CD4-positive, alpha-beta T cell treated with Interleukin-21 for 1 hour (primary cell): ENCODE data around the gene PTTG2.
"Not testable (repeated sequence)": the region's sequence is repeated elsewhere in the genome, so short reads cannot be mapped to it uniquely, and the experiment has no call there.

Source experiments
- DNase-seq: peaks from one replicate; pipeline ENCODE4 v3.0.0-alpha.2; 2020

PTTG2 gene

GRCh38 chr4:37958932-37959331 lies 1.3 kb upstream of the PTTG2 start:
- no peak for DNase-seq

DNA sequence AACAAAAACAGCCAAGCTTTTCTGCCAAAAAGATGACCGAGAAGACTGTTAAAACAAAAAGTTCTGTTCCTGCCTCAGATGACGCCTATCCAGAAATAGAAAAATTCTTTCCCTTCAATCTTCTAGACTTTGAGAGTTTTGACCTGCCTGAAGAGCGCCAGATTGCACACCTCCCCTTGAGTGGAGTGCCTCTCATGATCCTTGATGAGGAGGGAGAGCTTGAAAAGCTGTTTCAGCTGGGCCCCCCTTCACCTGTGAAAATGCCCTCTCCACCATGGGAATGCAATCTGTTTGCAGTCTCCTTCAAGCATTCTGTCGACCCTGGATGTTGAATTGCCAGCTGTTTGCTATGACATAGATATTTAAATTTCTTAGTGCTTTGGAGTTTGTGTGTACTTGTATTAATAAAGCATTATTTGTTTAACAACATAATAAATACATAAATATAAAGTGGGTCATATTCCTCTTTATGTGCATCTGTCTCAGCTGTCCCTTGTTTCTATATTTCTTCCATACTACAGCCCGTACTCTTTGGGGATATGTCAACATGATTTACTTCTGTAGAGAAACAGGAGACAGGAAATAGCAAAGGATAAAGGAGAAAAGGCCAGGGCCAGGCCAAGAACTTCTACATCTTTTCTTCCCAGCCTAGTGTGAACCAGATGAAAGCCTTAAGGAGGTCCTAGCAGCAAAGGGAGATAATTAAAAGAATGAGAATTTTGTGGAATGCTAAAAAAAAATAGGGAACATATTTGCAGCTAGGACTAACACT lies 667 bp downstream of the PTTG2 start:
- DNase-seq, result no peak

DNA sequence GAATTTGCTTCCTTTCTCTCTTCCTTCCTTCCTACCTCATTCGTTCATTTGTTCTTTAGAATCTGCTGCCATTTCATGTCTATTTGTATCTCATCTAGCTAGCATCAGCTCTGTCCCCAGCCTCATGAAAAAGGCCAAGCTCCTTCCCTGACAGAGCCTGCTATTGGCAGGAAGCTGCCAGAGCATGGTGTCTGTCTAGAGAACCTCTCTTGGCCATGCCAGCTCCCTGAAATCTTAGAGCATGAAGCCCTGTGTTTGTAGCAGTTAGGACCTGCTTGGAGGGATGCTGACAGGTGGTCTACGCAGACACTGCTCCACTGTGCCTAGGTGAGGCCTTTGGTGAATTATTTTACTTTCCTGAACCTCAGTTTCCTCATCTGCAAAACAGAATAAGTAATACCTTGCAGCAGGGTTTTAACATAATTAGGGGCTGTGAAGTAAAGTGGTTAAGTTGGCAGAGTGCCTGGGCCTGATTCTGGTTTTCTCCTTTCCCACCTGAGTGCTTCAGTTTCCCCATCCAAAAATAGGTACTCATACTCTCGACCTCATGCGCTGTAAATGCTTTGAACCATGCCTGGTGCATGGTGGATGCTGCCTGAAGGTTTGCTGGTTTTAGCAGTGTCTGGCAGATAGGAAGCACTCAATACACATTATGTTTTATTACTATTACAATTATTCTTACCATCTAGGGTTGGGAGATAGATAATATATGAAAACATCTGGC lies 4.7 kb downstream of the PTTG2 start:
- DNase-seq, result no peak

DNA sequence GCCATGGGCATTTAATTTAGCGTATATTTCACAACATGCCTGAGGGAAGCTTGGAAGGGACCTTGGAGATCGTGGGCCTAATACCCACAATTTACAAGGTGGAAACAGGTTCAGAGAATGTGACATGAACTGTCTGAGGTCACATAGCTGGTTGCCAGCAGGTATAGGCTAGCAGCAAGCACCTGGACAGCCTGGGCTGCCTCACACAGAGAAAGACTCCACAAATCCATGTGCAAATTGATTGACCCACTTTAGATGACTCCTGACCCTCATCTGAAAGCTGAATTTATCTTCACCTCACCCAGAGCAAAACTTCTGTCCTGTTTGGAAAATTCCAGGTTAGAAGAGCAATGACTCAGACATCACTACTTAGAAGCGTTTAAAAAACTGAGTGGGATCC lies 5.8 kb downstream of the PTTG2 start:
- no peak for DNase-seq

GRCh38 chr4:37967736-37968135 lies 7.5 kb downstream of the PTTG2 start:
- DNase-seq, result no peak

DNA sequence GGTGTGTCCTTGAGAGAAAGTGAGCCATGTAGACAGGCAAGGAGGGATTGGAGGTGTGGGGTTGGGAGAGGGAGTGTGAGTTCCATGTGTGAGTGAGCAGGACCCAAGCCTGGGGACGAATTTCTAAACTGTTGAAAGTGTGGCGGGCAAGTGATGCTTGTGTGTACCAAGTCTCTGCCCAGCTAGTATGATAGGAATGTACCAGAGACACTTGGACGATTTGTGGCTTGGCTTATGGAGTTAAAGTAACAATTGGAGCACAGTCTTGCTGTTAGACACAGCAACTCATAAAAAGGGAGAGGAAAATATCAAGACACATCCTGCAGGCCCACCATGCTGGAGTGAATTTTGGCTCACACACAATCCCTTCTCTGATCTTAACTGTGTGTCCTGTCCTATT lies 8.5 kb downstream of the PTTG2 start:
- DNase-seq, result no peak

DNA sequence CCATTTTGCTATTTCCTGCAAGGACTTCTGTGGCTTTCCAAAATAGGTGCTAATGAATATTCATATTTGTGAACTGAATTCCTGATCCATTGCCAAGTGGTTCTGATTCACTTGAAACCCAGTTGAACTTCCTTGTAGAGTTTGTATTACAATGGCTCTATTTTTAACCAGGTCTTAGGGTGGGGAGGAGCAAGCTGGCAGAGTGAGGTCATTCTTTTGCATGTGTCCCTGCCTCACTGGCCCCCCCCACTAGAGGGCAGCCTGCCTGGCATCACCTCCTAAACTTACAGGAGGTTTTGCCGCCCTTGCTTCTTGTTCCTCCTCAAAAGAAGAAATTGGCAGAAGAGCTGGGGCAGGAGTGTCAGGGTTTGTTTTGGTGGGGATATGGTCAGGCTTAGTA lies 10.5 kb downstream of the PTTG2 start:
- peak; percentile 70 for DNase-seq

GRCh38 chr4:37971202-37971601 lies 11.0 kb downstream of the PTTG2 start:
- no peak for DNase-seq

DNA sequence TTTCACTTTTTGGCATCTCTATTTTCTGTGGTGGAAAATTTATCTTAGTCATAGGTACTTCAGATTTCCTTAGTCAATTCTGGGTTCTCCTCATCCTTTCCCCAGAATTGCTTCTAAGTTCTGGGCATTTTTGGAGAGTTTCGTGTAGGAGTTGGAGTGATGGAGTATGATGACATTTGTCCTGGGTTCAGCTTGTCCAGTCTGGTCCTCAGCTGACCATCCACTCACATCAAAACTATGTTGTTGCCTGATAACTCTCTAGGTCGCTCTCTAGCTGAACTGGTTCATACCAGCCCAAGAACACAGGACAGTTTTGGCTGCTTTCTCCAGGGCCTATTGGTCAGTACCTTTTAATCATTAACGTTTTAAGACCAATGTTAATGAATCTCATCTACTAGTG lies 13.2 kb downstream of the PTTG2 start:
- no peak for DNase-seq

DNA sequence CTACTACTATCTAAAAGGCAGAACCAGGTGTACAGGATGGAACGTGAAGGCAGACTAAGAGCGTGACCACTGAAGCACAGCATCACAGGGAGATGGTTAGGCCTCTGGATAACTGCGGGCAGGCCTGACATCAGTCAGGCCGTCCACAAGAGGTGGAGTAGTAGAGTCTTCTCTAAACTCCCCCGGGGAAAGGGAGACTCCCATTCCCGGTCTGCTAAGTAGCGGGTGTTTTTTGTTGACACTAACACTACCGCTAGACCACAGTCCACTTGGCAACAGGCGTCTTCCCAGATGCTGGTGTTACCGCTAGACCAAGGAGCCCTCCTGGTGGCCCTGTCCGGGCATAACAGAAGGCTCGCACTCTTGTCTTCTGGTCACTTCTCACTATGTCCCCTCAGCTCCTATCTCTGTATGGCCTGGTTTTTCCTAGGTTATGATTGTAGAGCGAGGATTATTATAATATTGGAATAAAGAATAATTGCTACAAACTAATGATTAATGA lies 15.2 kb downstream of the PTTG2 start:
- not testable (repeated sequence) for DNase-seq

DNA sequence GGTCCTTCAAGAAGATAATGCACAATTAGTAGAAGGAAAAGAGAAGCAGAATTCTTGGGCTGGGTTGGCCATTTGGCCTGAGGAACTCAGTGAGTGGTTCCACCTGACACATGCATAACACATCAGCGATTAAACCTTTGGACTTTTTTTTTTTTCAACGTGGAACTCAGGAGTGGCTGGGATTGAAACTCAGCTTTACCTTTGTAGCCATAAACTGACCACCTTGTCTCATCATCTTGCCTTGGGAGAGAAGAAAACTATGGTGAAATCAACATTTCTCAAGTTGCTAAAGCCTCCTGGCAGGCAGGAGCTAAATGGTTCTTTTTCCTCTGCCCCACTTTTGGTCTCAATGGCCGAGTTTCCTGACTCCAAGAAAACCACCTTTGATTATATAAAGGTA lies 16.3 kb downstream of the PTTG2 start:
- DNase-seq, result no peak

- DNase-seq, result peak; percentile 87
Measured at GRCh38 chr4:37976991-37977470, 16.8 kb downstream of the PTTG2 start.

DNA sequence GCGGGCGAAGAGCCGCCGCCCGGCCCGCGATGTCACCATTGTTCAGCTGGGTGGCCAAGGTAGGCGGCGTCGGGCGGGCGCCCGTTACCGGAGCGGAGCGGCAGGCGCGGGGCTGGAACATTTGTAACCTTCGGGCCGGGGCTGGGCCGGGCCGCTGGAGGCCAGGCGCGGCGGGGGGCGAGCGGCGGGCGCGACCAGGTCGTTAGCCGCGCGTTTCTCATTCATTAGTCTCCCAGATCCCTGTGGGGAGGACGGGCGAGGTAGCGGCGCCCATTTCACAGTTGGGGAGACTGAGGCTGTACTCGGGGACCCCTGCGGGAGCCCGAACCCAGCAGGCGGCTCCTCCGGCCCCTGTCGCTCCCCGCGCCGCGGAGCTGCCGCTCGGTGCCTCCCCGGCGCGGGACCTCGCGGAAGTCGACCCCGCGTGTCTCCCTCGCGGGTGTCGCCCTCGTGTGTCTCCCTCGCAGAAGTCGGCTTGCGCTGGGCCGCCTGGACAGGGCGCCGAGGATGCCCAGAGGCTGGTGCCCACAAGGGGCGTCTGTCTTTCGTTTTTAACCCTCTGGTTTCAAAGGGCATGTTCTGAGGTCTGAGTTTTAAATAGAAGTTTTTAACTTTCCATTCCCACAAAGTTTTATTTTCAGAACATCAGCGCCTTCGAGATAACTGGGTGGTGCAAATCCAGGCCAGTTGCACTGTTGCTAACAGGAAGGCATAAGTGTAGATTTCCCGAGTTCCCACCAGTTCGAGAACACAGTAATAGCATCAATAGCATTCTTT lies 17.5 kb downstream of the PTTG2 start:
- peak; percentile 81 for DNase-seq

GRCh38 chr4:37978248-37978924 lies 18.2 kb downstream of the PTTG2 start:
- DNase-seq, result no peak

DNA sequence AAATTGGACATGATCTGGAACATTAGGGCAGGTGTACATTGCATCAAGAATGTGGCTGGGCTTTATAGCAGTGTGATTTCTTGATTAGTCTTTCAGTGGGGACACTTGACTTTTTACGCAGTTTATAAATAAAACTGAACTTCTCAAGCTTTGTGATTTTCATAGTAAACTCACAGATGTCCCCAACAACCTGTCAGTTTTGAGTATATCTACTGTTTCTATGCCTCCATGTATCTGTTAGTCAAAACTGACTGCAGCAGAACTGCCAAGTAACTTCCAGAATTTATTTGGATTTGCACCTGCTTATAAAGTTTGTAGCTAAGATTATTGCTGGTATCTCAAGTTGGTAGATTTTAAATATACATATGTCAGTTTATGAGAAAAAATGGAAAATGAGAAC lies 20.0 kb downstream of the PTTG2 start:
- no peak for DNase-seq

GRCh38 chr4:37981425-37981824 lies 21.2 kb downstream of the PTTG2 start:
- DNase-seq, result no peak

- no peak for DNase-seq
Measured at GRCh38 chr4:37981844-37982720, 21.9 kb downstream of the PTTG2 start.

DNA sequence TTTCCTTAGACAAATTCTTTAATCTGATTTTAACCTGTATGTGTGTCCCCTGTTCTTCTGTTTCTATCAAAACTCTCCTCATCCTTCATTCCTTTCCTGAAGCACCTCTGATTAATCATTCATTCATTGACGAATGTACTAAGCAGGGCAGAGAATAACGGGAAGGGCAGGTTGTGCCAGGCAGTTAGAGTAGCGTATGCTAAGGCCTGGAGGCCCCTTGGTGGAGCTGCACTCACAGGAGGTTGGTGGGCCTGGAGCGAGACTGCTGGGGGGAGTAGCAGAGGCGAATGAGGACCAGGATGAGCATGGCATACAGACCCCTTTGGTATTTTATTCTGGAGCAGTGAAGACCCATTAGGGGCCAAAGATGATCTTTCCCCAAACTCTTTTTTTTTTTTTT lies 22.5 kb downstream of the PTTG2 start:
- DNase-seq, result no peak

DNA sequence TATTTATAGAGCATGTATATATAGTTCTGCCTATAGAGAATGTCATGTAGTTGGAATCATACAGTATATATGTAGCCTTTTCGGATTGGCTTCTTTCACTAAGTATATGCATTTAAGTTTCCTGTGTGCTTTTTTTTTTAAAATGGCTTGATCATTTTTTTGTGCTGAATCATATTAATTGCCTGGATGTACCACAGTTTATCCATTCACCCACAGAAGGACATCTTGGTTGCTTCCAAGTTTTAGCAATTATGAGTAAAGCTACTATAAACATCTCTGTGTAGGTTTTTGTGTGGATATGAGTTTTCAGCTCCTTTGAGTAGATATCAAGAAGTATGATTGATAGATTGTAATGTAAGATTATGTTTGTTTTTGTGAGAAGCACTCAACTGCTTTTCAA lies 23.8 kb downstream of the PTTG2 start:
- no peak for DNase-seq

- no peak for DNase-seq
Measured at GRCh38 chr4:37985730-37986275, 25.6 kb downstream of the PTTG2 start.

DNA sequence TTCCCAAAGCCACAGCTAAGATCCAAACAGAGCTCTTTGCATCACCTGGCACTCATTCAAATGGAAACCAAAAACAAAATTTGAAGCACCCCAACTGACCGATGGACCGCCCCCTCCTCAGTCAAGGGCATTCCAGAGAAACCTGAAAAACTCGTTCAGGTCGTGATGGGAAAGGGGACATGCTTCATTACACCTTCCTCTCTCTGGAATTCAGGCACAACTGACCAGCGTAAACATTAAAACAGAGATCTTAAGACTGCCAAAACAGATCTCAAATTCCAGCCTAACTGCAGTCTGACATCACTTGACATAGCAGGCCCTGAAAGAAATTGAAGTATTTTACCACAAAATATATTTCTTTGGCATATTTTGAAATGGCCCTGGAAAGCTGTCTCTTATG lies 28.5 kb downstream of the PTTG2 start:
- no peak for DNase-seq
